ENCODE results near the gene GNB5. TPM values are rescaled to one million over a fixed set of nuclear protein-coding genes. Genes with fewer than 3 reads are reported as not detected.
A peak's percentile ranks its signal among the peaks of the same experiment; 100 is the strongest.

The GNB5 gene
- total RNA-seq, 6 experiments from 2014 or later, result 24.1 to 37.1 (median 33.0) TPM

DNA sequence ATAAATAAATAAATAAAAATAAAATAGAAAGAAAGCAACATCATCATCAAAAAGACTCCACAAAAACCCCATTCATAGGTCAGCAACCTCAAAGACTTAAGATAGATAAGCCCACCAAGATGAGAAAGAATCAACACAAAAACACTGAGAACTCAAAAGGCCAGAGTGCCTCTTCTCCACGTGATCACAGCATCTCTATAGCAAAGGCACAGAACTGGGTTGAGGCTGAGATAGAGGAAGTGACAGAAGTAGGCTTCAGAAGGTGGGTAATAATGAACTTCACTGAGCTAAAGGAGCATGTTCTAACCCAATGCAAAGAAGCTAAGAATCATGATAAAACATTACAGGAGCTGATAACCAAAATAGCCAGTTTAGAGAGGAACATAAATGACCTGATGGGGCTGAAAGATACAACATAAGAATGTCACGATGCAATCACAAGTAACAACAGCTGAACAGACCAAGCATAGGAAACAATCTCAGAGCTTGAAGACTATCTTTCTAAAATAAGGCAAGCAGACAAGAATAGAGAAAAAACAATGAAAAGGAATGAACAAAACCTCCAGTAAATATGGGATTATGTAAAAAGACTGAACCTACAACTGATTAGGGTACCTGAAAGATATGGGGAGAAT, 26.4 kb downstream of the GNB5 start:
- H3K36me3 Mint-ChIP-seq (ENCODE audit: low read depth), result peaks cover 5% of the 10 kb centered on the region; the same call in 1 of the 2 replicates
- no peaks in the 10 kb centered on the region for H3K27me3 Mint-ChIP-seq (ENCODE audit: insufficient read depth)
- peaks cover 21% of the 10 kb centered on the region for H3K4me1 Mint-ChIP-seq (ENCODE audit: low read depth)
- no peak overlapping the region for H3K4me3 Mint-ChIP-seq
- no peak overlapping the region for H3K27ac Mint-ChIP-seq
- H3K9me3 Mint-ChIP-seq, result no peaks in the 10 kb centered on the region
- TF ChIP-seq, protein P1, sequence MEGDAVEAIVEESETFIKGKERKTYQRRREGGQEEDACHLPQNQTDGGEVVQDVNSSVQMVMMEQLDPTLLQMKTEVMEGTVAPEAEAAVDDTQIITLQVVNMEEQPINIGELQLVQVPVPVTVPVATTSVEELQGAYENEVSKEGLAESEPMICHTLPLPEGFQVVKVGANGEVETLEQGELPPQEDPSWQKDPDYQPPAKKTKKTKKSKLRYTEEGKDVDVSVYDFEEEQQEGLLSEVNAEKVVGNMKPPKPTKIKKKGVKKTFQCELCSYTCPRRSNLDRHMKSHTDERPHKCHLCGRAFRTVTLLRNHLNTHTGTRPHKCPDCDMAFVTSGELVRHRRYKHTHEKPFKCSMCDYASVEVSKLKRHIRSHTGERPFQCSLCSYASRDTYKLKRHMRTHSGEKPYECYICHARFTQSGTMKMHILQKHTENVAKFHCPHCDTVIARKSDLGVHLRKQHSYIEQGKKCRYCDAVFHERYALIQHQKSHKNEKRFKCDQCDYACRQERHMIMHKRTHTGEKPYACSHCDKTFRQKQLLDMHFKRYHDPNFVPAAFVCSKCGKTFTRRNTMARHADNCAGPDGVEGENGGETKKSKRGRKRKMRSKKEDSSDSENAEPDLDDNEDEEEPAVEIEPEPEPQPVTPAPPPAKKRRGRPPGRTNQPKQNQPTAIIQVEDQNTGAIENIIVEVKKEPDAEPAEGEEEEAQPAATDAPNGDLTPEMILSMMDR (IDR thresholded peaks at IDR 0.05), result no peak
- DNase-seq, result no peak

DNA sequence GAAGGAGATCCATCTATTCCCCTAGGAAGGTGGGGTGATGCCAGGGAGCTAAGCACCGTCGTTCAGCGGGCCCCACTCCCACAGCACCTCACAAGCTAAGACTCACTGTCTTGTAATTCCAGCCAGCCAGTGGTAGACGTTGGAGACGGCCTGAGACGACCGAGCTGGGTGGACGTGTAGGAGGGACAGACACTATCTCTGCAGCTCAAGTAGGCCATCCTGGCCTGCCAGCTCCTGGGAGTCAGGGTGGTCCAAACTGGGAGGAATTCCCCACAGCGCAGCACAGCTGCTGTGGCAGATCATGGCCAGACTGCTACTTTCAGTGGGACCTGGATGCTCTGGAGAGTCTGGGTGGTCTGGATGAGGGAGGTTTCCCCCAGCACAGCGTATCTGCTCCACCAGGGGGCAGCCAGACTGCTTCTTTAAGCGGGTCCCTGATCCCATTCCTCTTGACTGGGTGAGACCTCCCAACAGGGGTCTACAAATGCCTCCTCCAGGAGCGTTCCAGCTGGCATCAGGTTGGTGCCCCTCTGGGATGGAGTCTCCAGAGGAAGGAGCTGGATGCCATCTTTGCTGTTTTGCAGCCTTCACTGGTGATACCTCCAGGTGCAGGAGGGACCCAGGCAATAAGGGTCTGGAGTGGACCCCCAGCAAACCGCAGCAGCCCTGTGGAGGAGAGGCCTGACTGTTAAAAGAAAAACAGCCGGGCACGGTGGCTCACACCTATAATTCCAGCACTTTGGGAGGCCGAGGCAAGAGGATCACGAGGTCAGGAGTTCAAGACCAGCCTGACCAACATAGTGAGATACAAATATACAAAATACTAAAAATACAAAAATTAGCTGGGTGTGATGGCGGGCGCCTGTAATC, 27.6 kb downstream of the GNB5 start:
- H3K4me3 Mint-ChIP-seq, result no peak overlapping the region
- H3K27me3 Mint-ChIP-seq (ENCODE audit: insufficient read depth), result peaks cover 4% of the 10 kb centered on the region
- no peak overlapping the region for H3K27ac Mint-ChIP-seq
- H3K4me1 Mint-ChIP-seq (ENCODE audit: low read depth), result peaks cover 21% of the 10 kb centered on the region
- TF ChIP-seq, protein P1 (IDR thresholded peaks at IDR 0.05), result peak; percentile 52
- no peaks in the 10 kb centered on the region for H3K9me3 Mint-ChIP-seq
- no peak for DNase-seq
- H3K36me3 Mint-ChIP-seq (ENCODE audit: low read depth), result peaks cover 13% of the 10 kb centered on the region; the same call in 1 of the 2 replicates

DNA sequence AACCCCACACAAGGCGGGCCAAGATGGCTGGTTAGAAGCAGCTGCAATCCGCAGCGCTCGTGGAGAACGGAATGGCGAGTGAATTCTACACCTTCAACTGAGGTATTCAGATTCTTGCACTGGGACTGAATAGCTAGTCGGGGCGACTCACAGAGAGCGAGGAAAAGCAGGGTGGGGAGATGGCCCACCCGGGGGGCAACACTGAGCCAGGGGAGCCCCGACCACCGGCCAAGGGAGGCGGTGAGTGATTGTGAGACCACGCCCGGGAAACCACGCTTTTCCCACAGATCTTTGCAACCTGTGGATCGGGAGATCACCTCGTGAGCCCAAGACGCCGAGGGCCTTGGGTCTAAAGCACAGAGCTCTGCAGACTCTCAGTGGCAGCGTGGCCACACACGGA, 28.3 kb downstream of the GNB5 start:
- Mint-ChIP-seq H3K9me3 (no peaks in the 10 kb centered on the region), H3K4me1 (ENCODE audit: low read depth) (peaks cover 21% of the 10 kb centered on the region), H3K4me3 (no peak overlapping the region), H3K27me3 (ENCODE audit: insufficient read depth) (peaks cover 4% of the 10 kb centered on the region), H3K27ac (no peak overlapping the region), H3K36me3 (ENCODE audit: low read depth) (peaks cover 13% of the 10 kb centered on the region; the same call in 1 of the 2 replicates)
- no peak for DNase-seq
- TF ChIP-seq, protein P1 (IDR thresholded peaks at IDR 0.05), result no peak

DNA sequence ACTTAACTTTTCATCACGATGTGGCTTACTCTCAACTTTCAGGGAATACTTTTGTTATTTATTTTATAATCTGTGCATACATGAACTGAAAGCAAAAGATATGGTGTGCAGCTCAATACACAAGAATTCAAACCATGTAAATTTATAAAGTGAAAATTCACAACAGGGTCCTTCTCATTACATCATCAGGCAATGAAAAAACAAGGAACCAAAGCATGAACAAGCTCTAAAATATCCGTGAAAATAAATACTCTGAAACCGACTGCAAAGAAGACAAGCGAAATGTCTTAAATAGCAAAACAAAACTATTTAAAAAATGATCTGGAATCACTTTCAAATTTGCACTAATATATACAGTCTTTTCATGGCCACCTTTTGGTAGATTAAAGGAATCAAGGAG, 28.9 kb downstream of the GNB5 start:
- TF ChIP-seq, protein P1 (IDR thresholded peaks at IDR 0.05), result no peak
- Mint-ChIP-seq H3K27ac (peak overlapping the region; percentile 44; the same call in 1 of the 2 replicates), H3K9me3 (no peaks in the 10 kb centered on the region), H3K4me1 (ENCODE audit: low read depth) (peaks cover 21% of the 10 kb centered on the region), H3K36me3 (ENCODE audit: low read depth) (peaks cover 13% of the 10 kb centered on the region; the same call in 1 of the 2 replicates), H3K27me3 (ENCODE audit: insufficient read depth) (peaks cover 4% of the 10 kb centered on the region), H3K4me3 (peak overlapping the region; percentile 24; the same call in 1 of the 2 replicates)
- peak; percentile 19 for DNase-seq

DNA sequence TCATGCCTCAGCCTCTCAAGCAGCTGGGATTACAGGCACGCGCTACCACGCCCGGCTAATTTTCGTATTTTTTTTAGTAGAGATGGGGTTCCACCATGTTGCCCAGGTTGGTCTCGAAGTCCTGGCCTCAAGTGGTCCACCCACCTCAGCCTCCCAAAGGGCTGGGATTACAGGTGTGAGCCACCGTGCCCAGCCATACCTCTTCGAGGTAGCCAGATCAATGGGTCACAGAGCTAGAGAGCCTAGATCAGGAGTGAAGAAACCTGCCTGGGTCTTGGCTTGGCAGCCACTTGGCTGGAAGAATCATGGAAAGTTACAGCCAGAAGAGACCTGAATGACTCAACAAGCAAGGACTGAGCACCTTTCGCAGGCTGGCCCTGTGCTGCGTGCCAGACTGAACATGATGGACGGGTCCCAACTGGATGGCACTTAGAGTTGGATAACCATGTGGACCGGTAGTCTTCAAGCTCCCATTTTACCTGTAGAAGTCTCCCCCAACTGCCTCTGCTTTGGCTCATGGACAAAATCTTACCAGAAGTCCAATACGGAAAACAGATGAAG, 29.7 kb downstream of the GNB5 start:
- Mint-ChIP-seq H3K9me3 (no peaks in the 10 kb centered on the region), H3K36me3 (ENCODE audit: low read depth) (peaks cover 13% of the 10 kb centered on the region; the same call in 1 of the 2 replicates), H3K4me1 (ENCODE audit: low read depth) (peaks cover 21% of the 10 kb centered on the region), H3K4me3 (peak overlapping the region; percentile 33; the same call in 1 of the 2 replicates), H3K27me3 (ENCODE audit: insufficient read depth) (peaks cover 4% of the 10 kb centered on the region), H3K27ac (no peak overlapping the region)
- DNase-seq, result no peak
- TF ChIP-seq, protein P1 (IDR thresholded peaks at IDR 0.05), result no peak
